Activated naive CD4-positive, alpha-beta T cell treated with Interleukin-2 at 50 U/mL for 16 hours (primary cell): Measurements from ENCODE around the gene CDCA7.
"Not testable (repeated sequence)": the region's sequence is repeated elsewhere in the genome, so short reads cannot be mapped to it uniquely, and the experiment has no call there.

Source experiments
- DNase-seq: peaks from one replicate; pipeline ENCODE4 v3.0.0-alpha.2; 2020

The CDCA7 gene

GRCh38 chr2:173404841-173405750, 50.4 kb downstream of the CDCA7 start:
- DNase-seq, result no peak

DNA sequence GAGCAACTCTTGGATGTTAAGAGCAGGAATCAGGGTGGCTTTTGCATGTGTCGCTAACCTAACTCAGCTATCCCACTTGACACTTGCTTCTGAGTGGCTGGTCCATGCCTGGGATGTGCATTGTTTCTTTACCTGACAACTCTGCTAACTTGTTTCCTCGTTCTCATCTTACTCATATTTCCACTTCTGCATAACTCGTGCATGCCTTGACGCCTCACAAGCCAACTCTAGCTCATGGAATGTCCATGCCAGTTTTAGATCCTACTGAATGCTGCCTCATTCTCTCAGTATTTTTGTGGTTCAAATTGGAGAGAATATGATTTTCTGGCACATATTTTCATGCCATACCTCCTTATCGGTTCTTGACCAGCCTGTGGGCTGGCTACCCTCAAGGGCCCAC, 52.5 kb downstream of the CDCA7 start:
- DNase-seq, result no peak

DNA sequence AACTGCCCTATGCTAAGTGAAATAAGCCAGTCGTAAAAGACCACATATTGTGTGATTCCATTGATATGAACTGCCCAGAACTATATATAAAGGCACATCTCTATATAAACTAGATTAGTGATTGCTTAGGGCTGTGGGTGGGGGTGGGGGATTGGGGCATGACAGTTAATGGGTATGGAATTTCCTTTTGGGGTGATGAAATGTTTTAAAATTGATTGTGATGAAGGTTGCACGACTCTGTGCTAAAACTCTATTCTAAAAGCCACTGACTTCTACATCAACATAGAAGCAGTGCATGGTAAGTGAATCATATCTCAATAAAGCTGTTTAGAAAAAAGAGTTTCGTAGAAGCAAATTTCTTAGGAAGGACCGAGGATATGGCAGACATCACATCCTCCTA, 53.0 kb downstream of the CDCA7 start:
- no peak for DNase-seq

DNA sequence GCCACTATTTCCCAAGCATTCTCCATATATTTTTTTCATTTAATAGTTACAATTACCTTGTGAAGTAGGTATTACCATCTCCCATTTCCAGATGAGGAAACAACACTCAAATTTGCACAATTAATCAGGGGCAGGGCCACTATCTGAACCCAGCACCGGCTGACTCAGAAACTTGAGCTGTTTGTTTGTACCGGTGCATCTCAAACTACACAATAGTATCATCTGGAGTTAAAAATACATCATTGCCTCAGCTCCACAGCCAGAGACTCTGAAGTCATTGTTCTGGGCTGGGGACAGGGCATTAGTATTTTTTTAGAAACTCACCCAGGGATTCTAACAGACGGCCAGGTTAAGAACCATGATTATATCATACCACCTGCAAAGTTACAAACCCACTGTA, 55.9 kb downstream of the CDCA7 start:
- no peak for DNase-seq

DNA sequence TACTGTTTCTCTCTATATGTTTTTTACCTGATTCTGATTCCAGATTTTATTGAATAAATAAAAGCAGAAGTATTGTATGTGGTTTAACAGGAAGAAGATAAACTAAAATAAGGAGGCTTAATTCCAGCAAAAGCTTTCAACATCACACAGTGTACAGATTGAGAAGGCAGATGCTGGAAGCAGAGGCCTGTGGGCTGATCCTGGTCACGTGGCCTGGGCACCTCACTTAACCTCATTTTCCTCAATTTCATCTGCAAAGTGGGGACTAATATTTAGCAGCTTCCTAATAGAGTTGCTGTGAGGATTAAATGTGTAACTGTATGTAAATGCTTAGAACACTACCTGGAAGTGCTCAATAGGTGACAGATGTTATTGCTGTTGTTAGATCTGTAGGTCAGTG, 58.0 kb downstream of the CDCA7 start:
- no peak for DNase-seq

DNA sequence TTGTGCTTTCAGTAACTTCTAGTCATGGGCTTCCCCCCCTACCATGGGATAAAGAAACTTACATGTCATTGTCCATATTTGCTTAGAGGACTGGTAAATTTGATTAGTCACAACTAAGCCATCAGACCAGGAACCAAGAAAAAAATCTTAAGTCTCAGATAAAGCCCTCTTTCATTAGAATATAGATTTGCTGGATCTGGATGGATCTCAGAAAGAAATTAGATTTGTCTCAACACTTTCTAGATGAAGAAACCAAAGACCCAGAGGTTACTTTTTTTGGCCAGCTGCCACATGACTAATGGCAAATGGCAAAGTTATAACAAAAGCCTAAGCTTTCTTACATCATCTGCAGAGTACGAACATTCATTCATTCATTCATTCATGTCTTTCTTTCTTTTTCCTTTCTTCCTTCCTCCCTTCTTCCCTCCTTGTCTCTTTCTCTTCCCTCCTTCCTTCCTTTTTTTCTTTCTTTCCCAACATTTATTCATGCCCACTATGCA, 60.2 kb downstream of the CDCA7 start:
- DNase-seq, result no peak

DNA sequence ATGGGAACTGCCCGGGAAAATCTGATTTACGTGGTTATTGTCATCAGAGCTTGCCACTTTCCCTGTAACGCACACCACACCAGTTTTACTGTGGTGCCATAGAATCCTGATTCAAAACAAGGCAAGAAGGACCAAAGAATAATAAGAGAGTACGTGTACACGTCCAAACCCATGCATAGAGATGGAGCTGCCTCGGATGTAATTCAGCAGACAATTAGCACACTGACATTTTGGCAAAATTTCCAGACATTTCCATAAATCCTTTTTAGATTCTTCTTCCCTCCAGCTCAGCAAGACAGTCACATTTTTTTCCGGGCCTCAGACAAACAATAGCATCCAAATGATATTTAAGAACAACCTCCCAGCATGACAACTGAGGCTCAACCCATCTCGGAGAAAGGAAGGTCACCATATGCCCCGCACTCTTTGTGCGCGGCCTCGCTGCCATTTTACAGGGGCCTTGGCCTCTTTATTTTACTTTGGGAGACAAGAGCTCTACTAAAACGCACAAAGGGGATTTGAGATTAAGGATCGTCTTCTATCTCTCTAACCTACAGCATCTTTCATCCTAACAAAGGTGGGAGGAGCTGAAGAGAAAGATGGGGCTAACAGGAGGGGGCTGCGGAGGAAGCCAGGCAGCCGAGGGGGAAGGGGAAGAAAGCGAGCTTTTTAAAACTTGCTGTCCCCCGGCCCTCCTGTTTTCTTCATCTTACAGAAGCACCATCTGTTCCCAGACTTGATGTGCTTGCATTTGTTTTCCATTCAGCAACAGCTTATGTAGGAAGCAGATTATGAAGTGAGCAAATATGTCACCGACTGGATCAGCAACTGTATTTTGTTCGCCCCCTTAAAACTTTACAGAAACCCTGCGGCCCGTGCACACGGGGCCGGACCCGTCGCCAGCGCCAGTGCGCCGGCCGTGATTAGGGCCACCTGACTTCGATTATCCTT, 61.0 kb downstream of the CDCA7 start:
- no peak for DNase-seq

- not testable (repeated sequence) for DNase-seq
These were observed 61.9 kb downstream of the CDCA7 start for GRCh38 chr2:173416415-173417152.

GRCh38 chr2:173417341-173417740, 62.7 kb downstream of the CDCA7 start:
- no peak for DNase-seq

- no peak for DNase-seq
These were observed 63.1 kb downstream of the CDCA7 start for GRCh38 chr2:173417802-173418201.
